ENCODE data around the gene OR5K1. TPM values are rescaled to one million over a fixed set of nuclear protein-coding genes. Genes with fewer than 3 reads are reported as not detected.

OR5K1 gene
- total RNA-seq, 4 donors from 2014 or later, result not detected

DNA sequence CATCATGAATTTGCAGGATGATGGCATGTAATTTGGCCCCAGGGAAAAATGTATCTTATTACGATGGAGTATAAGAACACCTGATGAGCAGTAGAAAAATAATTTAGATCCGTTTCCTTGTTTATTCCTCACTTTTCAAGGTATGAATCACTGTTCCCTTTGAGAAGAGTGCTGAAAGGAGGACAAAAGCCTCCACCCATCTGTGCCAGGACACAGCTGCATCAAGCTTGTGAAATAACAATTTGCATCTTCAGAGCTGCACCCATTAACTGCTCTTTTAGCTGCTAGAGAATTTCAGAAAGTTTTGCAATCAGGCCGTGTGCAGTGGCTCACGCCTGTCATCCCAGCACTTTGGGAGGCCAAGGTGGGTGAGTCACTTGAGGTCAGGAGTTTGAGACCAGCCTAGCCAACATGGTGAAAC, 50.1 kb downstream of the OR5K1 start:
- TF ChIP-seq, protein P1, sequence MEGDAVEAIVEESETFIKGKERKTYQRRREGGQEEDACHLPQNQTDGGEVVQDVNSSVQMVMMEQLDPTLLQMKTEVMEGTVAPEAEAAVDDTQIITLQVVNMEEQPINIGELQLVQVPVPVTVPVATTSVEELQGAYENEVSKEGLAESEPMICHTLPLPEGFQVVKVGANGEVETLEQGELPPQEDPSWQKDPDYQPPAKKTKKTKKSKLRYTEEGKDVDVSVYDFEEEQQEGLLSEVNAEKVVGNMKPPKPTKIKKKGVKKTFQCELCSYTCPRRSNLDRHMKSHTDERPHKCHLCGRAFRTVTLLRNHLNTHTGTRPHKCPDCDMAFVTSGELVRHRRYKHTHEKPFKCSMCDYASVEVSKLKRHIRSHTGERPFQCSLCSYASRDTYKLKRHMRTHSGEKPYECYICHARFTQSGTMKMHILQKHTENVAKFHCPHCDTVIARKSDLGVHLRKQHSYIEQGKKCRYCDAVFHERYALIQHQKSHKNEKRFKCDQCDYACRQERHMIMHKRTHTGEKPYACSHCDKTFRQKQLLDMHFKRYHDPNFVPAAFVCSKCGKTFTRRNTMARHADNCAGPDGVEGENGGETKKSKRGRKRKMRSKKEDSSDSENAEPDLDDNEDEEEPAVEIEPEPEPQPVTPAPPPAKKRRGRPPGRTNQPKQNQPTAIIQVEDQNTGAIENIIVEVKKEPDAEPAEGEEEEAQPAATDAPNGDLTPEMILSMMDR (IDR thresholded peaks at IDR 0.05; ENCODE audit: low read depth), result no peak

DNA sequence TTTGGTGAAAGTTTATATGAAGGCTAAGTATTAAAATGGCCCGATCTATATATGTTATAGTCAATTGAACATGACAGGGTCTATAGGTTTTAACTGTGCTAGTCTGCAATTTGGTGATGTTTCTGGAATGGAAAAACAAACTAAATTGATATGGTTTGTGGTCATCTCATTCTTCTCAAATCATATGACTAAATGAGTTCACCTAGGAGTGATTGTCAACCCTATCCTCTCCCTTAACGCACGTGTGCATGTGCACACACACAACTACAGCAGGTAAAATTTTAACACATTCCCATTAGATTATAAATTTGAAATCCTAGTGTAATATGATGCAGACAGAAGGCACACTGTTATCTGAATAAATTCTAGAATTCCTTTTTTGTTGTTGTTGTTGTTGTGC, 50.7 kb downstream of the OR5K1 start:
- TF ChIP-seq, protein P1 (IDR thresholded peaks at IDR 0.05; ENCODE audit: low read depth), result no peak

DNA sequence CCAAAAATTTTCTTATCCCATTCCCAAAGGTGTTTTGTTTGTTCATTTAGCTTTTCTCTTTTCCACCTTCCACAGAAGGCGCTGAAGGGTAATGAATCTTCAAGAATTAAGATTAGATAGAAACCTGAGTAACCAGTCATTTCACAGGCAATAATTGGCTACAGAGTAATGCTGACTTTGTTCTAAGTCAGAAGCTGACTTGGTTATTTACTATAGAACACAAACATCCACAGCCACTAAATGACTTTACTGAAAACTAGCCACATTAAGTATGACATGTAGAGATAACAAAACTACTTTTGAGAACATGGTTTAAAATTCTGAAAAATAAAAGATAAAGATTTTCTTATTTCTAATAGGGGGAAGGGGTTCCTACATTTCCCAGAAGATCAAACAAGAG, 51.9 kb downstream of the OR5K1 start:
- TF ChIP-seq, protein P1 (IDR thresholded peaks at IDR 0.05; ENCODE audit: low read depth), result no peak

DNA sequence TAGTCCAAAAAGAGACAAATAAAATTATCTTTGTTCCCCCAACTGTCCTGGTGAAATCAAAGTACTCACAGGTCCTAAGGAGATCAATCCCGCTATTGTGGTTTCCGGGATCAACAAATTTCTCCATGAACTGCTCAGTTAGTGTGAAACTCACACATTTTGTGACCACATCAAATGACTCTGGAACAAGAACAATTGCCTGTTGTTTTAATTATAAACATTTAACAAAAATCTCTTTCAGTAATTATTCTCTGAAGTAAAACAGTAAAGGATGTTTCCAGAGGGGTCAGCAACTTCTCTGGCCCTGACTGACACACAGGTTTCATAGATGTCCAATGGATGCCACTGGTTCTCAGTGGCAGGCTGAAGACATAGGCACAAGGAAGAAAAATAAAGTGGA, 55.8 kb downstream of the OR5K1 start:
- TF ChIP-seq, protein P1 (IDR thresholded peaks at IDR 0.05; ENCODE audit: low read depth), result no peak

DNA sequence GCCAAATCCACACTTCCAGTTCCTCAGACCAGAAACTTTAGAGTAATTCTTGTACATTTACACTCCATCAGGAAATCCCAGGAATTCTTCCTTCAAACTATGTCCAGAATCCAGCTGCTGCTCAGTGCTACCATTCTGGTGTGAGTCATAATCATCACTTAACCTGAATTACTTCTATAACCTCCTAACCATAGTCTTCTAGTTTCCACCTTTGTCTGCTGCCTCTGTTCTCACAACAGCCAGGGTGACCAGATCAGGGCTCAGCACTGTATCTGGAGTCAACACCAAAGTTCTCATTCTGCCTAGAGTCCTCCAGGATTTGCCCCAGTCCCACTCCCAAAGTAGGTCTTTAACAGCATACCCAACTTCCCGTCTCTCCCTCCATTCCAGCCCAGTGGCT, 56.4 kb downstream of the OR5K1 start:
- TF ChIP-seq, protein P1 (IDR thresholded peaks at IDR 0.05; ENCODE audit: low read depth), result no peak

DNA sequence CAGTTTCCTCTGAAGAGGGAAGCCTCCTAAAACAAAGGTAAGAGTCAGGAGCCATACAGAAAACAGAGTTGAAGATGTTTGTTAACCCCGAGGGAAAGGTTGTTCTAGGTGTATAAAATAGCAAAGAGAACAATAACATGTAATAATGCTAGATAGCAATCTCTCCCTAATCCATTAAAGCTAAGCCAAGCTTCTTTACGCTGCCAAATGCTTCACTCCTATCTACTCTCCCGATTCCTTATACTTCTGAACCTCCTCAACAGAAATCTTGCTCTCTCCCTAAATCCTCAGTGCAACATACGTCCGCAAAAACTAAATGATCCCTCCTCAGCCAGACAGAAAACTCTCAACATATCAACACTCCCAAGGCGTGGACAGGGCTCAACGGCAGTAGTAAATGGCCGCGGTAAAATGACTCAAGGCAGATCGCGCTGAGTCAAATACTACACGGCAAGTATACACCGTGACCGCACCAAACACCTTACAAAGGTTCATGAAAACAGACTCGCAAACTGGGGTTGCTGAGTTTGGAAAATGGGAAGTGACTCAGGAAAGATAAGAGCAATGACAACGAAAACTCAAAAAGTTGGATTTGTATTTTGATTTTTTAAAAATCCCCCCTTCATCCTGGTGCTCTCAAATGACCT, 59.0 kb downstream of the OR5K1 start:
- TF ChIP-seq, protein P1 (IDR thresholded peaks at IDR 0.05; ENCODE audit: low read depth), result no peak

Other genes starting within 250 kb of the OR5K1 start
- gene OR5H6, start 199.0 kb upstream of the OR5K1 start, total RNA-seq, result under 1 TPM in 1 of 4 donors, not detected in 3; 0.34 TPM
- gene OR5H2, start 180.7 kb upstream of the OR5K1 start, total RNA-seq, result not detected
- not detected for gene OR5K4, start 109.3 kb upstream of the OR5K1 start, total RNA-seq
- not detected for gene OR5K3, start 72.5 kb upstream of the OR5K1 start, total RNA-seq
- not detected for gene OR5K2, start 34.5 kb downstream of the OR5K1 start, total RNA-seq
- 100 to 1,000 TPM in 3 of 4 donors, 10 to 100 TPM in 1; 68.8 to 152 (median 114) TPM for gene CLDND1, start 59.7 kb downstream of the OR5K1 start, total RNA-seq
- gene GPR15, start 68.8 kb downstream of the OR5K1 start, total RNA-seq, result 1 to 10 TPM in 1 of 4 donors, not detected in 3; 1.3 TPM
- 10 to 100 TPM; 10.8 to 33.2 (median 16.2) TPM for gene CPOX, start 130.4 kb downstream of the OR5K1 start, total RNA-seq

All from subcutaneous adipose tissue (tissue), 4 donors.